ENCODE results near the gene SLC52A1. TPM values are rescaled to one million over a fixed set of nuclear protein-coding genes. Genes with fewer than 3 reads are reported as not detected.

The SLC52A1 gene
- total and polyA plus RNA-seq, 10 of the 15 experiments (the other 5 are each of a cell fraction or from before 2014, with no cell fraction given), result 0.04 to 0.11 TPM; not detected in 8

DNA sequence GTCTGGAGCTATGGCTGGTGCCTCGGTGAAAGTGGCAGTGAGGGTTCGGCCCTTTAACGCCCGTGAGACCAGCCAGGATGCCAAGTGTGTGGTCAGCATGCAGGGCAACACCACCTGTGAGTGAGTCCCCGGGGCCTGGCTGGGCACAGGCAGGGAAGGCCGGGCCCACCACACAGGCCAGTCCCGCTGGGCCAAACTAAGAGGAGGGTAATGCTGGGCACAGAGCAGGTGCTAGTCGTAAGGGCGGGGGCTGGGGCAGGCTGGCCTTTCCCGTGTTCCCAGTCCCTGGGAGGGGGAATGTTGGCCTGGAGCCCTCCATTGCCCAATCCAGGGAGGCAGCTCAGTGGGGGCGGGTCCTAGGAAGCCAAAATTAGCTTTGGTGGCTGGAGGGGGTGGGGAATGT is 35.0 kb downstream of the SLC52A1 start (continued):
- TF ChIP-seq NFYB (IDR thresholded peaks at IDR 0.05; ENCODE audit: insufficient read depth, low read depth, low read length), result no peak
- no peak for TF ChIP-seq WRNIP1 (IDR thresholded peaks at IDR 0.05; ENCODE audit: borderline replicate concordance, low read depth, low read length)
- no peak for TF ChIP-seq ZNF622 (IDR thresholded peaks at IDR 0.05)
- no peak for TF ChIP-seq KDM1A (IDR thresholded peaks at IDR 0.05; ENCODE audit: borderline replicate concordance)
- TF ChIP-seq TCF12 (IDR thresholded peaks at IDR 0.05; ENCODE audit: low read depth, low read length), result no peak

DNA sequence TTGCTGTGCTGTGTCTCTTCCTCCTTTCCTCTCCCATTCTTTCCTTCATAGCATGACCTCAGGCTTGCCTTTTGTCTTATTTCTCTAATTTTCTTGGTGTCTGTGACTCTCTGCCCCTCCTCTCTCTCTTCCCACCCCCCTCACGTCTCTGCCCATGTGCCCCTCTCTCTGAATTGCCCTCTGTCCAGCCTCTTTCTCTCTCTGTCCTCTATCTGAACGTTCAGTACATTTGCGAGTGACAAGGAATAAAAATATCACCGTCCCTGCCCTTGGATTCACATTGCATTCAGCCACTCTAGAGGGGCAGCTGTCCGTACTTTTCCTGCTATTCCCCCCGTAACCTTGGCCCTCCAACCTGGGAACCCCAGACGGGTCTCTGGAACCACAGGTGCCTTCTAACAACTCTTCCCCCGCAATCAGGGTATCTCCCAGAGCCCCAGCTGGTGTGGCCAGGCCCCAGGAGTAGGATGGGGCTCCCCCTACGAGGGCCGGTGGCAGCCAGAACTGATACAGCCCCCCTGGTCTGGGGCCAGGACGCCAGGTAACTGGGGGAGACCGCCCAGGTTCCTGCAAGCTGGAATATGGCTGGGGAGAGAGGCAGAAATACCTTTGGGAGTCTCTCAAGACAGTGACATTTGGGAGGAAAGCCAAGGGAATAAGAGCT is 35.7 kb downstream of the SLC52A1 start:
- ChIA-PET RAD21 (ENCODE audit: unreplicated experiment) (interaction anchor here (1.2 to 1.6 kb wide), 4 partner anchors 11 to 32 kb away, joined by 3 to 5 read pairs (median 4); partner anchors contain the start of gene SPAG7), POLR2A (interaction anchor here (0.5 to 3.7 kb wide), 8 partner anchors 10 to 209 kb away, joined by 3 to 22 read pairs (median 4); partner anchors contain the start of genes CAMTA2, PFN1 and ZFP3), CTCF (interaction anchor here (0.7 to 1.6 kb wide), 4 partner anchors 11 to 34 kb away, joined by 3 to 8 read pairs (median 4); no protein-coding TSS in a partner anchor), SMC1A (ENCODE audit: uncharacterized antibody, unreplicated experiment) (interaction anchor here (0.9 to 1.5 kb wide), 6 partner anchors 10 to 64 kb away, joined by 3 to 10 read pairs (median 5); partner anchors contain the start of genes RNF167, SLC25A11 and SPAG7)
- FAIRE-seq (no peak), DNase-seq (ENCODE audit: low read depth, low spot score) (no peak), ATAC-seq (no peak)
- H2AFZ ChIP-seq (ENCODE audit: control insufficient read depth, low read depth, low read length), result peak overlapping the region; percentile 11; the same call in 1 of the 2 replicates
- no peaks in the 10 kb centered on the region for H4K20me1 ChIP-seq (ENCODE audit: control insufficient read depth, insufficient read depth)
- no peaks in the 10 kb centered on the region for H3K27me3 ChIP-seq (replicated peaks in 1 of 2; ENCODE audit: control insufficient read depth in 2 of 2, insufficient read depth in 2 of 2, low read length in 1 of 2)
- no peaks in the 10 kb centered on the region for H3K9me3 ChIP-seq (replicated peaks; ENCODE audit: control insufficient read depth, insufficient read depth, low read length)
- H3K9ac ChIP-seq (ENCODE audit: control insufficient read depth, insufficient read depth, low read length), result peak overlapping the region; percentile 87
- H3K36me3 ChIP-seq (ENCODE audit: control insufficient read depth in 2 of 2, insufficient read depth in 2 of 2, low read length in 1 of 2), result peaks cover 21 to 27% of the 10 kb centered on the region in 2 experiments
- peak overlapping the region; percentile 99 for H3K4me2 ChIP-seq (ENCODE audit: control insufficient read depth, insufficient read depth)
- in situ Hi-C loops (cut with MboI) (no loop called here), intact Hi-C loops (cut with micrococcal nuclease; ENCODE audit: unreplicated experiment) (loop anchor here (5.0 kb wide), 1 partner anchor 33 kb away; no protein-coding TSS in a partner anchor)
- H3K27ac ChIP-seq (ENCODE audit: control insufficient read depth, insufficient read depth), result peak overlapping the region; percentile 76
- peaks cover 25% of the 10 kb centered on the region for H3K79me2 ChIP-seq (ENCODE audit: control insufficient read depth, insufficient read depth, low read length)
- TSS peak; percentile 78 for BruUV-seq (replicated peaks)
- H3K4me3 ChIP-seq, result peak overlapping the region; percentile 99
- H3K4me1 ChIP-seq (ENCODE audit: control insufficient read depth, insufficient read depth, low read length), result peaks cover 11% of the 10 kb centered on the region
- 41% methylated on average over 12 of the region's 12 CpGs for WGBS (ENCODE audit: insufficient coverage, insufficient replicate concordance, low lambda C conversion rate, missing lambda C conversion rate)
- 0 out of 2 replicates have a peak, but pooled peaks have one; percentile 10 for TF ChIP-seq ATF7 (IDR thresholded peaks at IDR 0.05; ENCODE audit: low read depth)
- TF ChIP-seq, protein P1, sequence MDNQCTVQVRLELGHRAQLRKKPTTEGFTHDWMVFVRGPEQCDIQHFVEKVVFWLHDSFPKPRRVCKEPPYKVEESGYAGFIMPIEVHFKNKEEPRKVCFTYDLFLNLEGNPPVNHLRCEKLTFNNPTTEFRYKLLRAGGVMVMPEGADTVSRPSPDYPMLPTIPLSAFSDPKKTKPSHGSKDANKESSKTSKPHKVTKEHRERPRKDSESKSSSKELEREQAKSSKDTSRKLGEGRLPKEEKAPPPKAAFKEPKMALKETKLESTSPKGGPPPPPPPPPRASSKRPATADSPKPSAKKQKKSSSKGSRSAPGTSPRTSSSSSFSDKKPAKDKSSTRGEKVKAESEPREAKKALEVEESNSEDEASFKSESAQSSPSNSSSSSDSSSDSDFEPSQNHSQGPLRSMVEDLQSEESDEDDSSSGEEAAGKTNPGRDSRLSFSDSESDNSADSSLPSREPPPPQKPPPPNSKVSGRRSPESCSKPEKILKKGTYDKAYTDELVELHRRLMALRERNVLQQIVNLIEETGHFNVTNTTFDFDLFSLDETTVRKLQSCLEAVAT (IDR thresholded peaks at IDR 0.05), result peak; percentile 49; the same call in 1 of the 2 replicates
- no peak for TF ChIP-seq SMARCA5 (IDR thresholded peaks at IDR 0.05)
- no peak for TF ChIP-seq BHLHE40 (IDR thresholded peaks at IDR 0.05; ENCODE audit: borderline replicate concordance in 1 of 2, low read depth in 2 of 2, low read length in 1 of 2)
- no peak for TF ChIP-seq GABPA (IDR thresholded peaks at IDR 0.05; ENCODE audit: low read depth)
- no peak for TF ChIP-seq EED (IDR thresholded peaks at IDR 0.05; ENCODE audit: low read depth)
- peak; percentile 73; the same call in 1 of the 2 replicates for TF ChIP-seq HDGF (IDR thresholded peaks at IDR 0.05)
- TF ChIP-seq, protein P2, sequence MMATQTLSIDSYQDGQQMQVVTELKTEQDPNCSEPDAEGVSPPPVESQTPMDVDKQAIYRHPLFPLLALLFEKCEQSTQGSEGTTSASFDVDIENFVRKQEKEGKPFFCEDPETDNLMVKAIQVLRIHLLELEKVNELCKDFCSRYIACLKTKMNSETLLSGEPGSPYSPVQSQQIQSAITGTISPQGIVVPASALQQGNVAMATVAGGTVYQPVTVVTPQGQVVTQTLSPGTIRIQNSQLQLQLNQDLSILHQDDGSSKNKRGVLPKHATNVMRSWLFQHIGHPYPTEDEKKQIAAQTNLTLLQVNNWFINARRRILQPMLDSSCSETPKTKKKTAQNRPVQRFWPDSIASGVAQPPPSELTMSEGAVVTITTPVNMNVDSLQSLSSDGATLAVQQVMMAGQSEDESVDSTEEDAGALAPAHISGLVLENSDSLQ (IDR thresholded peaks at IDR 0.05), result no peak
- TF ChIP-seq RAD21 (IDR thresholded peaks at IDR 0.05; ENCODE audit: insufficient read depth, low read depth, low read length), result no peak
- TF ChIP-seq YBX1 (IDR thresholded peaks at IDR 0.05), result 0 out of 2 replicates have a peak, but pooled peaks have one; percentile 47
- peak in 1 of 2 experiments; percentile 44; a peak in 1 of 3 replicates for TF ChIP-seq EGR1 (IDR thresholded peaks at IDR 0.05; ENCODE audit: borderline replicate concordance in 1 of 2, low read depth in 2 of 2, low read length in 2 of 2)
- no peak for TF ChIP-seq ZNF274 (IDR thresholded peaks at IDR 0.05; ENCODE audit: insufficient read depth, insufficient read length)
- no peak for TF ChIP-seq BACH1 (IDR thresholded peaks at IDR 0.05; ENCODE audit: borderline replicate concordance)
- TF ChIP-seq, protein P3, sequence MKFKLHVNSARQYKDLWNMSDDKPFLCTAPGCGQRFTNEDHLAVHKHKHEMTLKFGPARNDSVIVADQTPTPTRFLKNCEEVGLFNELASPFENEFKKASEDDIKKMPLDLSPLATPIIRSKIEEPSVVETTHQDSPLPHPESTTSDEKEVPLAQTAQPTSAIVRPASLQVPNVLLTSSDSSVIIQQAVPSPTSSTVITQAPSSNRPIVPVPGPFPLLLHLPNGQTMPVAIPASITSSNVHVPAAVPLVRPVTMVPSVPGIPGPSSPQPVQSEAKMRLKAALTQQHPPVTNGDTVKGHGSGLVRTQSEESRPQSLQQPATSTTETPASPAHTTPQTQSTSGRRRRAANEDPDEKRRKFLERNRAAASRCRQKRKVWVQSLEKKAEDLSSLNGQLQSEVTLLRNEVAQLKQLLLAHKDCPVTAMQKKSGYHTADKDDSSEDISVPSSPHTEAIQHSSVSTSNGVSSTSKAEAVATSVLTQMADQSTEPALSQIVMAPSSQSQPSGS (IDR thresholded peaks at IDR 0.05; ENCODE audit: low read length), result no peak
